Peyer's patch (tissue), 4 donors: ENCODE results near the gene ZNF521. TPM values are rescaled to one million over a fixed set of nuclear protein-coding genes. Genes with fewer than 3 reads are reported as not detected.

Source experiments
- DNase-seq, 3 donors: peaks; one replicate each; pipeline ENCODE4 v3.0.0-alpha.2; 2017 to 2019
- H3K27ac ChIP-seq, 4 donors: fragments of 200-600 bp; sonication (generic); one replicate each; pipeline ENCODE4 v1.5.1; 2016 to 2019
- H3K27me3 ChIP-seq, 2 donors: fragments of 200-600 bp; sonication (generic); one replicate each; pipeline ENCODE4 v1.5.1; 2019
- H3K36me3 ChIP-seq, 3 donors: fragments of 200-600 bp; sonication (generic); one replicate each; pipeline ENCODE4 v1.5.1; 2016 to 2019
- H3K4me1 ChIP-seq, 4 donors: fragments of 200-600 bp; sonication (generic); one replicate each; pipeline ENCODE4 v1.5.1; 2016 to 2019
- H3K4me3 ChIP-seq, 4 donors: fragments of 200-600 bp; sonication (generic); 1 replicate in 3 of 4; 2 replicates in 1 of 4; pipeline ENCODE4 v1.5.1; 2016 to 2019; ENCODE audit warnings: mild to moderate bottlenecking in 1 of 4
- H3K9me3 ChIP-seq, 4 donors: fragments of 200-600 bp; sonication (generic); one replicate each; pipeline ENCODE4 v1.5.1; 2016 to 2019; ENCODE audit warnings: mild to moderate bottlenecking in 1 of 4
- POLR2A ChIP-seq, 2 donors: fragments of 450-650 bp; IDR thresholded peaks; one replicate each; pipeline ENCODE4 v1.5.1; 2017; ENCODE audit warnings: antibody characterized with exemption in 2 of 2, mild to moderate bottlenecking in 2 of 2, moderate library complexity in 2 of 2
- total RNA-seq, 4 donors: library from RNA; depleted of rRNA; stranded (reverse); fragments of >200 nt; gene quantifications; one replicate each; pipeline ENCODE4 v1.1.0, GENCODE V29; 2016
- TF ChIP-seq, protein P1 (sequence below), 6 experiments: fragments of 450-650 bp in 4 of 6; fragments of 200-600 bp in 2 of 6; sonication (generic) in 1 of 6; IDR thresholded peaks; one replicate each; pipeline ENCODE4 v1.5.1; 2017 to 2019; ENCODE audit warnings: antibody characterized with exemption in 6 of 6, mild to moderate bottlenecking in 3 of 6, moderate library complexity in 1 of 6

The ZNF521 gene
- total RNA-seq, 4 donors from 2014 or later = 4.2 to 25.6 (median 8.6) TPM

- TF ChIP-seq POLR2A (IDR thresholded peaks at IDR 0.05) = no peak
- DNase-seq = no peak
- no peaks in the 10 kb centered on the region for H3K36me3 ChIP-seq
These were observed 274.7 kb downstream of the ZNF521 start for GRCh38 chr18:25077038-25077943.

GRCh38 chr18:25075783-25076182 is 276.2 kb downstream of the ZNF521 start:
- TF ChIP-seq, protein P1, sequence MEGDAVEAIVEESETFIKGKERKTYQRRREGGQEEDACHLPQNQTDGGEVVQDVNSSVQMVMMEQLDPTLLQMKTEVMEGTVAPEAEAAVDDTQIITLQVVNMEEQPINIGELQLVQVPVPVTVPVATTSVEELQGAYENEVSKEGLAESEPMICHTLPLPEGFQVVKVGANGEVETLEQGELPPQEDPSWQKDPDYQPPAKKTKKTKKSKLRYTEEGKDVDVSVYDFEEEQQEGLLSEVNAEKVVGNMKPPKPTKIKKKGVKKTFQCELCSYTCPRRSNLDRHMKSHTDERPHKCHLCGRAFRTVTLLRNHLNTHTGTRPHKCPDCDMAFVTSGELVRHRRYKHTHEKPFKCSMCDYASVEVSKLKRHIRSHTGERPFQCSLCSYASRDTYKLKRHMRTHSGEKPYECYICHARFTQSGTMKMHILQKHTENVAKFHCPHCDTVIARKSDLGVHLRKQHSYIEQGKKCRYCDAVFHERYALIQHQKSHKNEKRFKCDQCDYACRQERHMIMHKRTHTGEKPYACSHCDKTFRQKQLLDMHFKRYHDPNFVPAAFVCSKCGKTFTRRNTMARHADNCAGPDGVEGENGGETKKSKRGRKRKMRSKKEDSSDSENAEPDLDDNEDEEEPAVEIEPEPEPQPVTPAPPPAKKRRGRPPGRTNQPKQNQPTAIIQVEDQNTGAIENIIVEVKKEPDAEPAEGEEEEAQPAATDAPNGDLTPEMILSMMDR (IDR thresholded peaks at IDR 0.05) = no peak
- no peak for TF ChIP-seq POLR2A (IDR thresholded peaks at IDR 0.05)
- H3K27me3 ChIP-seq = no peaks in the 10 kb centered on the region
- H3K9me3 ChIP-seq = no peaks in the 10 kb centered on the region
- no peaks in the 10 kb centered on the region for H3K36me3 ChIP-seq
- H3K4me3 ChIP-seq = no peak overlapping the region
- no peak for DNase-seq
- no peak overlapping the region for H3K27ac ChIP-seq
- no peaks in the 10 kb centered on the region for H3K4me1 ChIP-seq

More at GRCh38 chr18:25077038-25077943, 274.7 kb downstream of the ZNF521 start:
- no peaks in the 10 kb centered on the region for H3K27me3 ChIP-seq
- no peaks in the 10 kb centered on the region for H3K4me1 ChIP-seq
- H3K9me3 ChIP-seq = no peaks in the 10 kb centered on the region
- no peak overlapping the region for H3K4me3 ChIP-seq
- no peak overlapping the region for H3K27ac ChIP-seq

- Histone ChIP-seq H3K9me3 (no peaks in the 10 kb centered on the region), H3K27ac (no peak overlapping the region), H3K27me3 (no peaks in the 10 kb centered on the region), H3K36me3 (no peaks in the 10 kb centered on the region), H3K4me1 (no peaks in the 10 kb centered on the region), H3K4me3 (no peak overlapping the region)
- TF ChIP-seq, protein P1 (IDR thresholded peaks at IDR 0.05) = no peak
- no peak for TF ChIP-seq POLR2A (IDR thresholded peaks at IDR 0.05)
- DNase-seq = no peak
These were observed 276.6 kb downstream of the ZNF521 start for GRCh38 chr18:25075331-25075730.

DNA sequence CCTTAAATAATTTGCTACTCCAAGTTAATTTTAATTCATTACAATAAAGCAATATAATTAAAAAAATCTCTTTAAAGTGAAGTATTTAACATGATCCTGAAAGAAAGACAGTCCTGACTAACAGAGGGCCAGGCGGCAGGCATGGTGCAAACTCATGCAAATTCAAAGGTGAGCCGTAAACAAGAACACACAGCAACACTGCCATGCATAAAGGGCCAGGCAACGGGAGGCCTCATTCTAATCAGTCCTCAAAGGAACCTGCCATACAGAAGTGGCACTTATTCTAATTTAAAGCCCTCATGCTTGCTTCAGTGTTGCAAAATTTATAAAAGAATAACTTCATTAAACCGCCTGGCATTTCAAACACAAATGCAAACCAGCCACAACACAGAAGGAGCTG is 277.0 kb downstream of the ZNF521 start:
- no peaks in the 10 kb centered on the region for H3K4me1 ChIP-seq

GRCh38 chr18:25072205-25072604 is 279.8 kb downstream of the ZNF521 start:
- peaks cover 0 to 5% (median 0%) of the 10 kb centered on the region in 4 donors for H3K4me1 ChIP-seq
- no peaks in the 10 kb centered on the region for H3K27me3 ChIP-seq
- TF ChIP-seq POLR2A (IDR thresholded peaks at IDR 0.05) = no peak
- TF ChIP-seq, protein P1 (IDR thresholded peaks at IDR 0.05) = no peak
- no peak overlapping the region for H3K27ac ChIP-seq
- DNase-seq = no peak
- H3K4me3 ChIP-seq = no peak overlapping the region
- no peaks in the 10 kb centered on the region for H3K36me3 ChIP-seq
- no peaks in the 10 kb centered on the region for H3K9me3 ChIP-seq

More for the DNA sequence above, 277.0 kb downstream of the ZNF521 start:
- no peak overlapping the region for H3K27ac ChIP-seq
- no peak for TF ChIP-seq POLR2A (IDR thresholded peaks at IDR 0.05)
- TF ChIP-seq, protein P1 (IDR thresholded peaks at IDR 0.05) = no peak
- no peaks in the 10 kb centered on the region for H3K9me3 ChIP-seq
- H3K27me3 ChIP-seq = no peaks in the 10 kb centered on the region
- no peak overlapping the region for H3K4me3 ChIP-seq
- H3K36me3 ChIP-seq = no peaks in the 10 kb centered on the region
- no peak for DNase-seq

GRCh38 chr18:25067275-25068025 is 284.5 kb downstream of the ZNF521 start:
- Histone ChIP-seq H3K9me3 (no peaks in the 10 kb centered on the region), H3K27ac (no peak overlapping the region), H3K36me3 (no peaks in the 10 kb centered on the region), H3K27me3 (no peaks in the 10 kb centered on the region), H3K4me3 (no peak overlapping the region), H3K4me1 (peaks cover 0 to 5% (median 0%) of the 10 kb centered on the region in 4 donors)
- TF ChIP-seq POLR2A (IDR thresholded peaks at IDR 0.05) = no peak
- TF ChIP-seq, protein P1 (IDR thresholded peaks at IDR 0.05) = no peak
- DNase-seq = no peak
